ENCODE measurements around the gene FLOT1. TPM values are rescaled to one million over a fixed set of nuclear protein-coding genes. Genes with fewer than 3 reads are reported as not detected.
A peak's percentile ranks its signal among the peaks of the same experiment; 100 is the strongest.

The FLOT1 gene, protein sequence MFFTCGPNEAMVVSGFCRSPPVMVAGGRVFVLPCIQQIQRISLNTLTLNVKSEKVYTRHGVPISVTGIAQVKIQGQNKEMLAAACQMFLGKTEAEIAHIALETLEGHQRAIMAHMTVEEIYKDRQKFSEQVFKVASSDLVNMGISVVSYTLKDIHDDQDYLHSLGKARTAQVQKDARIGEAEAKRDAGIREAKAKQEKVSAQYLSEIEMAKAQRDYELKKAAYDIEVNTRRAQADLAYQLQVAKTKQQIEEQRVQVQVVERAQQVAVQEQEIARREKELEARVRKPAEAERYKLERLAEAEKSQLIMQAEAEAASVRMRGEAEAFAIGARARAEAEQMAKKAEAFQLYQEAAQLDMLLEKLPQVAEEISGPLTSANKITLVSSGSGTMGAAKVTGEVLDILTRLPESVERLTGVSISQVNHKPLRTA
- 100 to 1,000 TPM; 155 to 188 TPM for total RNA-seq

DNA sequence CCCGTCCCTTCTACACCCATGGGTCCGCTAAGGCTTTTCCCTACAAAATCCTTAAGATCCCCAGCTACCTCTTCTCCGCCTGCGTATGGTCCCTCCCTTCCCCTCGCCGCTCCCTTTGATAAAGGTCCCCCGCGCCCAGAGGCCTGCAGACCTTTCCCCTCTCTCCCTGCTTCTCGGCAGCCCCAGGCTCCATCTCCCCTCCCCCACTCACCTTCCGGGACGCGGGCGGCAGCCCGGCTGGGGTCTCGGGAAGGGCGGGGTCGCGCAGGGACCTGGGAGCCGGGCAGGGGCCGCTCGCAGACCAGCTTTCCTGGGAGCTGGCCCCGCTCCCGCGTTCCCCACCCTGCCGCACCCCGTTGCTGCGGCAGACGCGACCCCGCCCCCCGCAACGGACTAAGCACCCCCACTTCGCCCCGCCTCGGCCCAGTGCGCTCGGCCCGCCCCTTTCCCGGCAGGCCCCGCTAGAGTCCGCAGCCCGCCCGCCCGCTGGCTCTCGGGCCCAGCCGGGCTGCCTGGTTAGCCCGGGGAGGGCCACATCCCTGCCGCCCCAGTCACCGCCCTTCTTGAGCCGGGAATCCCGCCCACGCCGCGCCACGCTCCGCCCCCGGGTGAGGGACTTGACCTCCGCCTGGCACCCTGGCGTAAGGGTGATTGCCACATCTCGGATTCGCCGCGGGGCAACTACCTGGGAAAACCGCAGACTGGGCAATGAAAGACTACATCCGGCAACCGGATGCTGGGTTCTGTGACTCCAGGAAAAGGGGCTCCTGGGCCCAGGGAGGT, at the start of gene FLOT1:
Gene FLOT1 (minus strand): TSS at position 372 of the 783 bp plus-strand sequence. CDS start 498 bp downstream, outside the sequence.
- ChIA-PET POLR2A (interaction anchor here (0.6 to 1.0 kb wide), 2 partner anchors 20 to 27 kb away, joined by 4 read pairs; no protein-coding TSS in a partner anchor), CTCF (interaction anchor here (0.7 to 2.6 kb wide), 7 partner anchors 15 to 440 kb away, joined by 3 to 15 read pairs (median 3); no protein-coding TSS in a partner anchor)
- Mint-ChIP-seq H3K4me3 (peak within 1 kb of the TSS; percentile 96), H3K36me3 (ENCODE audit: low read depth) (peaks cover 64% of the 10 kb centered on the region), H3K27ac (peak within 1 kb of the TSS; percentile 95), H3K4me1 (peaks cover 67% of the 10 kb centered on the region), H3K27me3 (no peaks in the 10 kb centered on the region), H3K9me3 (ENCODE audit: low read depth) (peaks cover 1% of the 10 kb centered on the region)
- intact Hi-C loops (cut with DNase I, micrococcal nuclease) = loop anchor here (1.0 to 10.0 kb wide), 12 partner anchors 7 to 612 kb away; partner anchors contain the start of genes C6orf136 (in 1 of the 2), GNL1 (in 1 of the 2), HLA-B (in 1 of the 2) and MRPS18B (in 1 of the 2)
- DNase-seq (peak; percentile 98), ATAC-seq (peak; percentile 74)

DNA sequence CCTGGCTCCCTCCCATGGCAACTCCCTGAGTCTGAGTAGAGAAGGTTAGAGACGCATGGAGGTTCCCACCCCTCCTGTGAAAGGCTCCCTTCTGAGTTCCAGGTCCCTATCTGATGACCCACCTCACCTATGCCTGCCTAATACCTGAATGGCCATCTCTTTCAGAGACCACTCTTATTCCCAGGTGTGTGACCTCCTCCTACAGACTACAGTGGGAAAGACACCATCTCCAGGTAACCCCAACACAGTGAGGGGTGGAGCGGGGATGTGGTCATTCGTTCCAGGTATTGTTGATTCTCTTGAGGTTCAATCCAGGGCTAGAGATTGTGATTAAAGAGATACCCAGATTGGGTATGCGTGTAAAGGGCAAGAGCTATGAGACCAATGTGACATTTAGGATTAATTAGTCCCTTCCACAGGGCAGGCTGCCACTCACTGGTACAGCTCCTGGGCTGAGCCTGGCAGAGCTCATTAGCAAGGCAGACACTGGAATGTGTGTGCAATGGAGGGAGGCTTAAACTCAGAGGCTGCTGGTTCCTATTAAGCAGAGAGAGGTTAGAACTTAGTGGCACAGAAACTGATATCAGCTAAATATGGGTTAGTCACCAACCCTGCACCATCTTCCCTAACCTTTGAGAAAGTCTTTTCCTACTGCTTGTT, 48.4 kb upstream of the FLOT1 start:
- Mint-ChIP-seq H3K4me3 (peak overlapping the region; percentile 34), H3K27ac (peak overlapping the region; percentile 78), H3K9me3 (ENCODE audit: low read depth) (no peaks in the 10 kb centered on the region), H3K27me3 (no peaks in the 10 kb centered on the region), H3K4me1 (peaks cover 80% of the 10 kb centered on the region), H3K36me3 (ENCODE audit: low read depth) (peaks cover 12% of the 10 kb centered on the region)
- POLR2A ChIA-PET = interaction anchor here (1.0 kb wide), 1 partner anchor 9 kb away, joined by 3 read pairs; no protein-coding TSS in a partner anchor
- ATAC-seq (no peak), DNase-seq (no peak)
- CTCF ChIA-PET = interaction anchor here (0.6 to 2.0 kb wide), 8 partner anchors 10 to 309 kb away, joined by 3 to 8 read pairs (median 3); no protein-coding TSS in a partner anchor
- intact Hi-C loops (cut with DNase I, micrococcal nuclease) = no loop called here

DNA sequence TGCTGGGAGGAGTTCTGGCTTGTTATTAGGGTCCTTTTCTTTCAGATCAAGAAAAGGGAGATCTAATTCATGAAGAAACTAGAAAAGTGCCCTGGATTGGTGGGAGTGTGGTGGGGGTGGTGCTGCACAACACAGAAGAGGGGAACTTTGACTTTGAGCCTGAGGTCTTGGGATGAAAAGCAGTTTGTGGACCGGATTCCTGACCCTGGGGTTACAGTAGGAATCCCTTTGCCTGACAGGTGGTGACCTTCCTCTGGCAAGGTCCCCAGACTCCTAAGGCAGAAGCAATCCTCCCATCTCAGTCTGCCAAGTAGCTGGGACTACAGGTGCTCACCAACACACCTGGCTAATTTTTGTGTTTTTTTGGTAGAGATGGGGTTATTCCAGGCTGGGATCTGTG, 47.1 kb upstream of the FLOT1 start:
- ATAC-seq = no peak
- ChIA-PET CTCF (interaction anchor here (0.6 to 1.7 kb wide), 9 partner anchors 19 to 308 kb away, joined by 3 to 9 read pairs (median 3); no protein-coding TSS in a partner anchor), POLR2A (interaction anchor here (0.9 to 2.9 kb wide), 2 partner anchors 26 to 95 kb away, joined by 3 to 11 read pairs; no protein-coding TSS in a partner anchor)
- intact Hi-C loops (cut with DNase I, micrococcal nuclease) = loop anchor here in 1 of 2 experiments (5.0 kb wide), 1 partner anchor 262 kb away; no protein-coding TSS in a partner anchor
- Mint-ChIP-seq H3K27ac (peak overlapping the region; percentile 96), H3K36me3 (ENCODE audit: low read depth) (peaks cover 8% of the 10 kb centered on the region), H3K4me1 (peaks cover 79% of the 10 kb centered on the region), H3K4me3 (peak overlapping the region; percentile 34), H3K9me3 (ENCODE audit: low read depth) (peaks cover 2% of the 10 kb centered on the region), H3K27me3 (no peaks in the 10 kb centered on the region)
- no peak for DNase-seq

DNA sequence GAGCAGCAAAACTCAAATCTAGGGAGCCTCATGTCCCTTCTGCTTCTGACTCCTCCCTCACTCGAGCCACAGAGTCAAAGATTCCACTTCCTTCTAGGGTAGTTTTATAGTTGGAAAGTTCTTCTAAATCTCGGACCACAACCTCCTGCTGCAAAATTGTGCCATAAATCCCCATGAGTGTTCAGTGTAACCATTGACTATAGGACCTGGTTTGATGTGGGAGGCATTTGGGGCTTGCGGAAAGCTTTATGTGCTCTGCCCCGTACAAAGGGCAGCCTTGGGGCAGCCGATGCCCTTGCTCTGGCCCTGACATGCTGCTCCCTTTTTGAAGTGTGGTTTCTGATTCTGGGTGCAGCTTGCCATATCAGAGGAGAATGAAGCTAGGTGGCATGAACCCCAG, 45.5 kb upstream of the FLOT1 start:
- DNase-seq (peak; percentile 75), ATAC-seq (peak; percentile 73)
- Mint-ChIP-seq H3K27me3 (no peaks in the 10 kb centered on the region), H3K27ac (peak overlapping the region; percentile 96), H3K4me3 (peak overlapping the region; percentile 59), H3K9me3 (ENCODE audit: low read depth) (peaks cover 2% of the 10 kb centered on the region), H3K36me3 (ENCODE audit: low read depth) (peaks cover 7% of the 10 kb centered on the region), H3K4me1 (peaks cover 67% of the 10 kb centered on the region)
- POLR2A ChIA-PET = interaction anchor here (0.7 to 2.9 kb wide), 7 partner anchors 18 to 816 kb away, joined by 3 to 11 read pairs (median 5); no protein-coding TSS in a partner anchor
- CTCF ChIA-PET = interaction anchor here (0.9 to 2.1 kb wide), 15 partner anchors 19 to 292 kb away, joined by 3 to 10 read pairs (median 6); no protein-coding TSS in a partner anchor
- intact Hi-C loops (cut with DNase I, micrococcal nuclease) = loop anchor here (1.0 to 5.0 kb wide), 8 partner anchors 19 to 261 kb away; partner anchors contain the start of gene IER3 (in 1 of the 2)

DNA sequence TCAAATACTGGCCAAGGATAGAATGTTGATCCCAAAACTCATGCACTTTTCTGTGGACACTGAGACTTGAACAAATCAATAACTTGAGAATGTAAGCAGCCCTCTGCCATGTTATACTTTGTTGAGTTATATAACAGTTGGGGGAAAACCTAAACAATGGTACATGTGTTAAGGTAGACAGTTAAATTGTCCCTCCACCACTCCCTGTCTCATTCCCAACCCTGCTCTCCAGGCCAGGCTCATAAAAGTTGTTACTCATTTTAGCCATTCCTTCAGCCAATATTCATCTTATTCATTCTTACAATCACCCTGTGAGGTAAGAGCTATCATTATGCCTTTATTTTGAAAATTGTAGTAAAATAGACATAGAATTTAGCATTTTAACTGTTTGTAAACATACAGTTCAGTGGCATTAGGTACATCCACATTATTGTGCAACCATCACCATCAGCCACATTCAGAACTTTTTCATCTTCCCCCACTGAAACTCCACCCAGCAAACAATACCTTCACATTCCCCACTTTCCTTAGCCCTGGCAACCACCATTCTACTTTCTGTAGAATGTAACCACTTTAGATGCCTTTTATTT, 40.0 kb upstream of the FLOT1 start:
- no peaks in the 10 kb centered on the region for H3K27me3 Mint-ChIP-seq
- H3K27ac Mint-ChIP-seq = peak overlapping the region; percentile 90
- ChIA-PET CTCF (interaction anchor here (0.6 to 1.8 kb wide), 7 partner anchors 9 to 330 kb away, joined by 3 to 12 read pairs (median 4); no protein-coding TSS in a partner anchor), POLR2A (interaction anchor here (0.7 to 1.4 kb wide), 3 partner anchors 9 to 48 kb away, joined by 3 to 4 read pairs (median 3); no protein-coding TSS in a partner anchor)
- peaks cover 2% of the 10 kb centered on the region for H3K9me3 Mint-ChIP-seq (ENCODE audit: low read depth)
- peak overlapping the region; percentile 63 for H3K4me3 Mint-ChIP-seq
- peaks cover 70% of the 10 kb centered on the region for H3K4me1 Mint-ChIP-seq
- intact Hi-C loops (cut with DNase I, micrococcal nuclease) = no loop called here
- peaks cover 2% of the 10 kb centered on the region for H3K36me3 Mint-ChIP-seq (ENCODE audit: low read depth)
- DNase-seq (no peak), ATAC-seq (no peak)

DNA sequence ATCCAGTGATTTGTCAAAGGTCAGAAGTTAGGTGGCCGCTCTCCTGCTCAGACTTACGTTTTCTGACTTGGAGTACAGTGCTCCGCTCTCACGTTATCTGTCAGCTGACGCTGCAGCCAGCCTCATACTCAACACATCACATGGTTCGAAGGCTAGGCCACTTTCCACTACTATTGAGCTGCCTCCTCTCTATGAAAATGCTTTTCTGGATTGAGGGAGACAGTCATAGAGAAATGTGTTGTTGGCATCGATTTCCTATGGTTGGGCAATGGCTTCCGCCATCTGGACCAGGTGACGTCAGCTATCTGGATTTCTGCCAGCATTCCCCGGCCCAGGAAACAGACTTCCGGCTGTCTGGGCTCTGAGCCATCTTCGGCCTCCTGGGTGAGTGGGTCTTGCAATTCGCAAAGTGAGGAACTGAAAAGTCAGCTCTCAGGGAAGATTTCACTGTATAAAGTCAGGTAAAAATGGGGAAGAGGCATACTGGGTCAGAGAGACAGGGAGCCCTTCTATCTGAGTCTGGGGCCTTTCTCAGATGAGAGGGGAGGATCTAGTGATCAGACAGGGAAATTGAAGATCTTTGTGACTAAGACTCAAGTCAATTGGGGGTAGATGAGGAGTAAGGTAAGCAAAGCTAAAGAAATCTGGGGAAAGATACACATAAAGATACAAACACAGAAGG, 39.4 kb upstream of the FLOT1 start:
- Mint-ChIP-seq H3K36me3 (ENCODE audit: low read depth) (peaks cover 2% of the 10 kb centered on the region), H3K9me3 (ENCODE audit: low read depth) (peaks cover 2% of the 10 kb centered on the region), H3K4me3 (peak overlapping the region; percentile 63), H3K27me3 (no peaks in the 10 kb centered on the region), H3K4me1 (peaks cover 74% of the 10 kb centered on the region), H3K27ac (peak overlapping the region; percentile 90)
- ATAC-seq (peak; percentile 53), DNase-seq (peak; percentile 80)
- CTCF ChIA-PET = interaction anchor here (0.6 to 1.8 kb wide), 8 partner anchors 9 to 241 kb away, joined by 3 to 12 read pairs (median 4); no protein-coding TSS in a partner anchor
- POLR2A ChIA-PET = interaction anchor here (0.7 to 1.4 kb wide), 5 partner anchors 9 to 171 kb away, joined by 3 to 4 read pairs (median 3); no protein-coding TSS in a partner anchor
- intact Hi-C loops (cut with DNase I, micrococcal nuclease) = no loop called here

DNA sequence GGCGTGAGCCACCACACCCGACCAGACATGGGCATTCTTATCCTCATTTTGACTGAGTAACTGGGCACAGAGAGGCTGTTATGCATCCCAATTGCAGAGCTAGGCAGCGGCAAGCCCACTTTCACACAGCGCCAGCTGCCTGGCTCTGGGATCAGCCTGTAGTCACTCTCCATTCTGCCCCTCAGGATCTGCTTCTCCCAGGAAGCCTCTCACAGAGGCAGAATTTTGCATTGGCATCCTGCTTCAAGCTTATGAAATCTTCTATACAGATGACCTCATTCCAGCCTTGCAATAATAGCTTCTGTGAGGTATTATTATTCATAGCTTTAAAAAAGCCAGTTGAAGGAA, 38.9 kb upstream of the FLOT1 start:
- Mint-ChIP-seq H3K27ac (peak overlapping the region; percentile 90), H3K27me3 (no peaks in the 10 kb centered on the region), H3K36me3 (ENCODE audit: low read depth) (peaks cover 2% of the 10 kb centered on the region), H3K9me3 (ENCODE audit: low read depth) (peaks cover 2% of the 10 kb centered on the region), H3K4me1 (peaks cover 72% of the 10 kb centered on the region), H3K4me3 (no peak overlapping the region)
- no peak for DNase-seq
- no peak for ATAC-seq
- intact Hi-C loops (cut with DNase I, micrococcal nuclease) = no loop called here
- POLR2A ChIA-PET = interaction anchor here (0.7 to 1.4 kb wide), 4 partner anchors 12 to 171 kb away, joined by 3 to 4 read pairs (median 4); no protein-coding TSS in a partner anchor
- CTCF ChIA-PET = interaction anchor here (0.6 to 1.8 kb wide), 6 partner anchors 8 to 103 kb away, joined by 3 to 12 read pairs (median 6); no protein-coding TSS in a partner anchor

DNA sequence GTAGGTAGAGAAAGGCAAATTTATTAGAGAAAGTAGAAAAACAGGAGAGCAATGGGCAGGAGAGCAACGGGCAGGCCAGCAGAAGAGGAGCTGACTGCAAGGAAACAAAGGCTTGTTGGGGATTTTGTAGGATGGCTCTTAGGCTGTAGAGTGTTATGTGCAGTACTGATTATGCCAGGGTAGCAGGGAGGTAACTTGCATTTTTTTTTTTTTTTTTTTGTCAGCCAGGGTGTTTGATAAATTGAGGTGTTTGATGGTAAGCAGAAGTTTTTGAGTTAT, 38.1 kb upstream of the FLOT1 start:
- Mint-ChIP-seq H3K4me1 (peaks cover 65% of the 10 kb centered on the region), H3K9me3 (ENCODE audit: low read depth) (peaks cover 2% of the 10 kb centered on the region), H3K27ac (peak overlapping the region; percentile 90), H3K36me3 (ENCODE audit: low read depth) (peaks cover 2% of the 10 kb centered on the region), H3K4me3 (no peak overlapping the region), H3K27me3 (no peaks in the 10 kb centered on the region)
- ChIA-PET CTCF (interaction anchor here (0.6 to 1.8 kb wide), 3 partner anchors 8 to 44 kb away, joined by 4 to 12 read pairs (median 4); no protein-coding TSS in a partner anchor), POLR2A (no interaction called here)
- no peak for ATAC-seq
- intact Hi-C loops (cut with DNase I, micrococcal nuclease) = no loop called here
- DNase-seq = no peak

DNA sequence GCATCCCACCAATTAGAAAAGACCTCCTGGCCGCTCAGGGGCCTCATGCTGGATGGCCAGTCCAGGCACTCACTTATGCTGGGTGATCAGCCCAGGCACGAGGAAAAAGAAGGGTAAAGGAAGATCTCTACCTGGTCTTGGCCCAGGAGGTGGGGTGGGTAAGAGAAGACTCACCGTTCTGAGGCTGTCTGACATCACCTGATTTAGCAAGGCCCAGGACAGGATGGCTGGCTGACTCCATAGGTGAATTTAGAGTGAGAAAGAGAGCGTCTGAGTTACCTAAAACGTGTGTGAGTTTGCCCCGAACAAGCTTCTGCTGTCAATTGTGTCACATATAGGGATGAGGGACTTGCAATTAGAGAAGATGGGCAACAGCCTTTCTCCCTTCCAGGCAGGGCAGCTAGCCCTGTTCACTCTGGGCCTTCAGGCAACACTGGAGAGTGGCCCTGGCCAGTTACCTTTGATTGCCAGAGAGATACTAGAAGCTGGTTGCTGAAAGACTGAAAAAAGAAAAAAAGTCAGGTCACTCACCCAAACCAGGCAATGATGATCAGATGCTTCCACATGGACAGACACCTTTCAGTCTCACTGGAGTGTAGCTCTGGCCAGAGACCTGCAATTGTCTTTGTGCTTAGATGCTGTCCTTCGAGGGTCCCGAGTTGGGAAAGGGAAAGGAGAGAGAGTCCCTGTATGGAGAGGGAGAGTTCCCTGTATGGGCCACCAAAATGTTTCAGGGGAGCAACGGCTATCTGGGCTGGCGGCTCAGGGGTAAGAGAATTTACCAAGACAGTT, 37.6 kb upstream of the FLOT1 start:
- ATAC-seq (no peak), DNase-seq (no peak)
- intact Hi-C loops (cut with DNase I, micrococcal nuclease) = no loop called here
- Mint-ChIP-seq H3K36me3 (ENCODE audit: low read depth) (peaks cover under 1% of the 10 kb centered on the region), H3K27ac (peak overlapping the region; percentile 90), H3K27me3 (no peaks in the 10 kb centered on the region), H3K9me3 (ENCODE audit: low read depth) (peaks cover under 1% of the 10 kb centered on the region), H3K4me1 (peaks cover 62% of the 10 kb centered on the region), H3K4me3 (no peak overlapping the region)
- ChIA-PET CTCF (interaction anchor here (0.6 to 1.0 kb wide), 3 partner anchors 30 to 1899 kb away, joined by 3 to 4 read pairs (median 4); no protein-coding TSS in a partner anchor), POLR2A (interaction anchor here (0.7 kb wide), 1 partner anchor 162 kb away, joined by 5 read pairs; the partner anchor contains the start of gene MRPS18B)

All from activated CD4-positive, alpha-beta T cell treated with anti-CD3 and anti-CD28 coated beads for 36 hours (primary cell).